Activated CD8-positive, alpha-beta memory T cell treated with anti-CD3 and anti-CD28 coated beads, Interleukin-2, amount 50 U/mL, for 1 hour (primary cell): ENCODE results near the gene ACBD6.

Experiments used
- DNase-seq: peaks from one replicate; pipeline ENCODE4 v3.0.0-alpha.2; 2020; ENCODE audit errors: extremely low read depth

The ACBD6 gene

DNA sequence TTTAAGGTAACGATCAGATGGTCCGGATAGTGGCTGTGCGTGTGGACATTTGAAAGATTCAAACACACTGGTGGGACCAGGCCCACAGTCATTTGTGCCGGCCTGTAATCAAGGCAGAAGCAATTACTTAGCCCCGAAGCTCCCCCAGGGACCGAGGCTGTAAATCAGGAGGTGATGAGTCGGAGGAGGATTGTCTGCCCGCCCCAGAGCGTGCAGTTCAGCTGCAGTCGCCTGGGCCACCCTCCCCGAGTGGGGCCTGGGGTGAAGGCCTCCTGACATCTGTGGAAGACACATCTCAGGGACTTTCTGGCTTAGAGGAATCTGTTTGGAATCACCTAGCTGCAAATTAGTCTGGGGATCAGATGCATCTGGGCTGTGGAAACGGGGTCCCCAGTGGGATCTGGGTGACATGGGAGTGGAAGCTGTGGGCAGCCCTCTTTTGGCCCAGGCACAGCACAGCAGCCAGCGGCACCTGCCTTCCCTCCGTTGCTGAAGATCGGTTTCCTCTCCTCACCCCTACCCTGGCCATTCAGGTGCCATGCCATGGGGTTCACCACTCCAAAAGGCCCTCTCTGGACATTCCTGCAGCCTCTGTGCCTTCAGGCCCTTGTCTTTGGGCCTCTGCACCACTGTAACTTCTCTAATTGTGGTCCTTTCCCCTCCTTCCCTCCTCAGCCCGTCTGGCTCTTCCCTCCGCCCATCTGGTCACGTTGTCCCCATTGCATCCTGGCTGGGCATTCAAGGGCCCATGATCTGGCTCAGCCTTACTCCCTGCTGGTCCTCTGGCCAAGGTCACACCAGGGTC, 246.6 kb downstream of the ACBD6 start:
- DNase-seq, result no peak

DNA sequence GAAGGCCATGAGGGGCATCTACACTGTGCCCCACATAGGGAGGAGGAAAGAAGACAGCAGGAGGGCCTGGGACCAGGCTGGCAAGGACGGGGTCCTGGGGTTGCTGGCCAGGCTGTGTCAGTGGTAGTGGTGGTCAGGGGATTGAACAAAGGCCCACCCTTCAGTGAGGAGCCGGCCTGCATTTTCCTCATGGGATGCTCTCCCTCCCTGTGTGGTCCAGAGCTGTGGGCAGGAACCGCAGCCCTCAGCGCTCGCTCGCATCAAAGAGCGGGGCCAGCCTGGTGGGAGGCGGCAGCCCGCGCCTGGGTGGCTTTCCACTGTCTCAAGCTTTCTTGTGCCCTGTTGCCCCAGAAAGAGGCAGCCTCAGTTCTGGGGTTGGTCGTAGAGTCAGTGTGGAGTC, 247.5 kb downstream of the ACBD6 start:
- DNase-seq, result no peak

DNA sequence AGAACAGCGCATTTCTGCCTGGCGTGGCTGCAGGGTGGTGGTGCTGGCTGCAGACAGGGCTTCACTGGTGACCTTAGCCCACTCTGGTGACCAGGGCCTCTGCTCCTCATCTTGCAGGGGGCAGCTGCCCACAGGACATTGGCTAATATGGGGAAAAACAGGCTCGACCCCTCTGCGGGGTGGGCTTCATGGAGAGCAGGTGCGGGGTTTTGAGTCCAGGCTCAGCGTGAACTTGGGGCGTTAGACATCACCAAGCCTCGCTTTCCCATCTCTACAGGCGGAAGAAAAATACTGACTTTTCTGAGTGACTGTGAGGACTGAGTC, 247.9 kb downstream of the ACBD6 start:
- no peak for DNase-seq

DNA sequence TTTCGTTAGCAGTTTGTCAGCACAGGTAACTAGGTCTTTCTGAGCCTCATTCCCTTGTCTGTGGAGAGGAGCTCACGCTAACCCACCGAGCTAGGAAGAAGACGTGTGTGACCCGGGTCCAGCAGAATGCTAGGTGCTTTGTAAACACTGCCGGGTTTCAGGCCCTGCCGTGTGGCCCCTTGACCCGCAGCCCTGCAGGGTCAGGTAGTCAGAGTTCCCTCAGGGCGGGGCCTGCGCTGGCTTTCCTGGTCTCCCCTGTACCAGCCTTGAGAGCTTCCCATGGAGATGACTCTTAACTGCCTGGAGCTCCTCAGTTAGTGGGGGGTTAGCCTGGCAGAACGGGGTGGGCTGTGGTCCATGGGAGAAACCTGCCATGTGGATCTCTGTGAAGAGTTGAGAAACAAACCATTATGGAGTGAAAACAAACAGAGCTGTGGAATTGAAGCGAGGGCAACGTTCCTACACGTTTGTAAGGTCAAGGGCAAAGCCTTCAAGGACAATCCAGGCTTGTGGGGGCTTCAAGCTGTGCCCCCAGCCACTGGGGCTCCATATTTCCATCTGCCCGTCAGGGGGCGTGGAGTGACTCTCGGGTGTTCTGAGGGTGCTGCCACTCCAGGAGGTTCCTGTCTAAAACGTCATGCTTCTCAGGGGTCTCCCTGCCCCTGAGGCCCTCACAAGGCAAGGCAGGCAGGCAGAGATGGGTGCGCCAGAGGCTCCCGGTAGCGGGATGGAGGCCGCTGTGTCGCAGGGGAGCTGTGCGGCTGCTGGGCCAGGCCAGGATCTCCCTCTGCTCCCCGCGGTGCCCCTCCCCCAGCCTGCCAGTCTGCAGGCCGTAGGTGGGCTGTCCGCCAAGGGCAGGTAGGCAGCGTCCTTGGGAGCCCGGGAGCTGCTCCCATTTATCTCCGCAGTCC, 248.5 kb downstream of the ACBD6 start:
- no peak for DNase-seq

DNA sequence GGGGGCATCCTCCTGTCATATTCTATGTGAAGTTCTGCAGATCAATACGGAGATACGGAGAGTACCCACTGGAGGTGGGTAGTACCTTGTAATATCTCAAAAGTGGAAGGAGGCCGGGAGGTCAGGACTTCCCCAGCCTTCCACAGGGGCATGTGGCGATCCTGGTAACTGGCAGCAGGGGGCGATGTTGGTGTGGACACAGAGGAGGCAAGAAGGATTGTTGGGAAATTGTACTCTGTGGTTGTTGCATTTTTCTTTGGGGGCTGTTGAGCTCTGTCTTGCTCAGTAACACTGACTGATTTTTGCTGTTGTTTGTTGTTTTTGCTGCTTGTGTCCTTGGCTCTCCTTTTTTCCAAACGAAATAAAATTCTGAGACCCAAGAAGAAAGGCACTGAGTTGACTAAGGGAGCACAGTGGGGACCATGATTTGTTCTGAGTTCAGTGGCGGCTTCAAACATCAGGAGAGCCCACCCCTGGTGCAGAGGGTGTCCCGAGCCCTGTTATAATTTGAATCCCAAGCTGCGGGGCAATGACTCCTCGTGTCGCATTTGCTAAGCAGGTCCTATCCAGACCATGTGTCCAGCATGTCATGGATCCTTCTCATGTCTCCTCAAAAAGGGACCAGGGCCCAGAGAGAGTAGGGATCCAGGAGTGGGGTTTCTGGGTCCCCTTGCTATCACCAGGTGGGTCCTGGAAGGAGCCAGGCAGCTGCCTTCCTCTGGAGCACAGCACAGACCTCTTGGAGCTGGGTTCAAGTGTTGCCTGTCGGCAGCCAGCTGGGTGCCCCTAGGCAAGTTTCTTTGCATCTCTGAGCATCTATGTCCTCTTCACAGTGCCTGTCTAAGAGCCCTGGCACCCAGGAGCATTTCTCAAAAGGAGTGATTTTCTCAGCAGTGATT, 249.5 kb downstream of the ACBD6 start:
- no peak for DNase-seq

DNA sequence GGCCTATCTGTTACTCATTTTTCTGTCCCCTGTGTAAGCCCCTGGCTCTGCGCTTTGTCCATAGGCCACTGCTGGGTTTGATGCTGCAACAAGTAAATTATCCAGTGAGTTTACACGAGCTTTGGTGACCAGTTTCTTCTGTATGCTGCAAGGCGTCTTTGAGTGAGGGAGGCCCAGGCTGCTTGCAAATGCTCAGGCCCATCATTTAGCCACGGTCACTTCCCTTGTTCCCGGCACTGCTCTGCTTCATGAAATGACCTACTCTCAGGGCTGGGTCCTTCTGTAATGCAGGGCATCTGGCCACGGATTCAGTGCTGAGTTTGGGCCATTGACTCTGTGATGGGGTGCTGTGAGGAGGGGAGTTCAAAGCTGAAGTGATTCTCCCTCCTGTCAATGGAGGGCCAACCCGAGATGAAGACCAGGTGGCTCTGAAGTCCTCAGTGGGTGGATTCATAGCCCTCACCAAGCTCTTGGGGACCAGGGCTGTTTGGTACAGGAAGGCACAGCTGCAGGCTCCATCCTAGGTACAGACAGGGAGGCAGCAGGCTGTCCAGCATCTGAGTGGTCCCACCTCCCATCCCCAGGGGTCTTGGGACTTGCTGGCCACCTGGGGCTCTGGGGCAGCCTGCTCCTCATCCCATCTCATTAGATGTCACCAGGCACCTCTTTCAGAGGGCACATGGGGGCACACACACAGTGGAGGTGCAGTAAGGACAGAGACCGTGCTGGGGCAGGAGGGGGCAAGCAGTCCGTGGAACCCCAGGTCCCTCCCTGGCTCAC, 250.7 kb downstream of the ACBD6 start:
- DNase-seq, result no peak

DNA sequence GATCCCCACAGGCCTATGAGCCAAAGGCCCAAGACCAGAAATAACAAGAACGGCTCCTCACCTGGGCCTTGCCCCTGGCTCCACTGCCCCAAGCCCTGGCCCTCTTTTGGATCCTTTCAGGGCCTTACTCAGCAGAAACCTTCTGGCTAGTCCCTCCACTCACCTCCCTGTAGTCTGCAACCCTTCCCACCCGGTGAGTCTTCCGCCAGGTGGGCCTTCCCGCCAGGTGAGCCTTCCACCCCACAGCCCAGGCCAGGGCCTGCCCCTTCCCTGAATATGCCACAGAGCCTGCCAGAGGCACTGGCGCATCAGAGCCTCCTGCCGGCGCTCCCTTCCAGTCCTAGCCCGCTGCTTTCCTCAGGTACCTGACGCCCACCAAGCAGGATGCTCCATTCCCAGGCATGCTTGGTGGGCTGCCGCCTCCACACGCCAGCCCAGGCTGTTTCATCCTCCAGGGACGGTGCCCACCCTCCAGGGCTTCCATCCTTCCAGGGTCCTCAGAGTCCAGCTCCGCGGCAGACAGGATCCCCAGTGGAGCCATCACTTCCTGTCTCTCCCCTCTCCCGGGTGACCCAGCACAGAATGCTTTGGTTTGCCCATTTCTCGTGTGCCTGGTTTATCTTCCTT, 251.4 kb downstream of the ACBD6 start:
- no peak for DNase-seq

DNA sequence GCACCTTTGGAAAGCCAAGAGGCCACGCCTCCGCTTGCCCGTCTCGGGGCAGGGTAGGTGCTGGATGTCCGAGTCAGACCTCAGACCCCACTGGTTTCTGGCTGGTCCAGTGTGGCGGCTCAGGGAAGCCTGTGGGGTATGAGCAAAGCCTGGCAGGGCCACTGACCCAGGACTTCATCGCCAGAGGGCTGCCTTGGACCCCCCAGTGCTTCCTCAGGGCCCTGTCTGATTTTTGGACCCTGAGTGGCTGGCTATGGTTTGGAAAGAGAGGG, 251.9 kb downstream of the ACBD6 start:
- DNase-seq, result no peak

DNA sequence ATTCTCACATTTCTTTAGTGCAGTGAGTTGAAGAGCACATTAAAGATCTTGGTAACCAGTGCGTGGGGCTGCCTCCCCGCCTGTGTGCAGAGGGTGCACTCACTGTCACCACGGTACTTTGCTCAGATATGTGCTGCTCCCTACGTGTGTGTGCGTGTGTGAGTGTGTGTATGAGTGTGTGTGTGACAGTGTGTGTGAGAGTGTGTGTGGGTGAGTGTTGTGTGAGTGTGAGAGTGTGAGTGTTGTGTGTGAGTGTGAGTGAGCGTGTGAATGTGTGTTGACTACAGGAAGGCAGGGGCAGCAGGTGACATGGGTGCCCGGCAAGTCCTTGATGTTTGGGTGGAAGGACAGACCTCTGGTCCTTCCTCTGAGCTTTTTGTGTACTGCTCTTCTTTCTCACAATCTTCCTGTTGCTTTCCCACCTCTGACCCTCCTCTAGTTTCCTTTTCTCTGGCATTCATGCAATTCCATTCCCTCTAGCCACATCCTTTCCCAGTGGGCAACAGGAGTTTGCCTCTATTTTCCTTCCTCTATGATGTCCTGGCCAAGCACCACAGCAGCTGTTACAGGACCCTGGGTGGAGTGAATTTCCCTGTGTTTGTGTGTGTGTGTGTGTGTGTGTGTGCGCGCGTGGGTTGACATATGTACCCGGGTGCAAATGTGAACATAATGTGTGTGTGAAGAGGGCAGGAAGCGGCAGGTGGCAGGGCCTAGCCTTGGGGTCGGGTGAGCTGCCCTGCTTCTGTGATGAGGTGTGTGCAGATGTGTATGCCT, 252.5 kb downstream of the ACBD6 start:
- no peak for DNase-seq

DNA sequence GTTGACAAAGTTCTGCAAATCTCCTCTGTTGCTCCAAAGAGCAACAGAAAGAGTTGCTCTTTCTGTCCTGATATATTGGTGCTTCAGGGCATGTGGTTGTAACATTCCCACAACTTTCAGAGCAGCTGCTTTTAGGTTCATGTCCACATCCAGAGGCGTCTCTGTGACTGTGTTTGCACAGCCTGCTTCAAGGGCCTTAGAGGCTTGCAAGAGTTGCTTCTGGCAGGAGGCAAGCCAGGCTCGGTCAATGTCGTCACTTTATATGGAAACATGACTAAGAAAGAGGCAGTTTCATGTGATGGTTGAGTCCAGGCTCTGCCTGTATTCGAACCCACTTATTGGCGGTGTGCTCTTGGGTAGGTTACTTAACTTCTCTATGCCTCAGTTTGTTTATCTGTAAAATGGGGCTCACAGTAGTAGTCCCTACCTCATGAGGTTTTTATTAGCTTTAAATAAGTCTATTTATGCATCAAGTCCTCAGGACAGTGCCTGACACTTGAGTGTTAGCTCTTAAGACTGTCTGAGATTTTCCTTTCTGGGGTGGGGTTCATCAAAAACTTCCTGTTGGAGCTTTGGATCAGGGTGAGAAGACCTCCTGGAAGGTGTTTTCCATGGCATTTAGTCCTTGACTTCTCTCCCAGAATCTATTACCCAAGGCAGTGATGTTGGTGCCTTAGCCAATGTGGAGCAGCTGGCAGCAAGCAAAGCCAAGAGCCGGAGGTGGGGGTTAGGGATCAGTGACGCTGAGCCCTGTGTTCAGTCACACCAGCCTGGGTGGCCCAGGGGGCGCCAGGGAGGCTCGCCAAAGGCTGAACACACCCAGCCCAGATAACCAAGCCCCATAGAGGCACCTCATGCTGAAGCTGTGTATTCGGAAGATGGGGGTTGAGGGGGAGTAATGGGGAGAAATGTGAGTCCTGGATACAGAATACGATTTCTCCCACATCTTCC, 253.4 kb downstream of the ACBD6 start:
- DNase-seq, result no peak

DNA sequence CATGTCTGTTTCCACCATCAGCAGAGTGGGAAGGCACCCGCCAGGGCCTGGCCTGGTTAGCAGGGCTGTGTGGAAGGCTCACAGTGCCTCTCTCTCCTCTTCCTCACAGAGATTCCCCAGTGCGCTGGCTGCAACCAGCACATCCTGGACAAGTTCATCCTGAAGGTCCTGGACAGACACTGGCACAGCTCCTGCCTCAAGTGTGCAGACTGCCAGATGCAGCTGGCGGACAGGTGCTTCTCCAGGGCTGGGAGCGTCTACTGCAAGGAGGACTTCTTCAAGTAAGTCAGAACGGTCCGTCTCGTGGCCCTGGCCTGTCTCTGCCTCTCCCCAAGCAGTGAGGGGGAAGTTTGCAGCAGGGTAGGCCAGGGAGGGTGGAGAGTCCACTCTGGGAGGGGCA, 254.2 kb downstream of the ACBD6 start:
- no peak for DNase-seq

DNA sequence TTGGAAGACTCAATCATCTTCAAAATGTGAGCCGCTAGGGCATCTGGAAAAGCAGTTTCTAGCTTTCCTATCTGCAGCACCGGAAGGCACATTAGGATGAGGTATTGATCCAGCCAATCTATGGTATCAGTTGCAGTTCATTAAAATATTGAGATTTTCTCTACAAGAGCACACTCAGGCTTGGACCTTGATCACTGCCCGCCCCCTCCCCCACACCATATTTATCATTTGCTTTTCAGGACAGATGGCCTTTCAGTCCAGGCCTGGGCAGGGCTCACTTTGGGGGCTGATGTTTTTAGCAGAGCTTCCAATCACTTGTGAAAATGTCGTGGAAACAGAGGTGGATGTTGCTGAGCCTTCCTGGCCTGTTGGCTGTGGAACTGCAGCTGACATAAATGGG, 254.8 kb downstream of the ACBD6 start:
- no peak for DNase-seq

DNA sequence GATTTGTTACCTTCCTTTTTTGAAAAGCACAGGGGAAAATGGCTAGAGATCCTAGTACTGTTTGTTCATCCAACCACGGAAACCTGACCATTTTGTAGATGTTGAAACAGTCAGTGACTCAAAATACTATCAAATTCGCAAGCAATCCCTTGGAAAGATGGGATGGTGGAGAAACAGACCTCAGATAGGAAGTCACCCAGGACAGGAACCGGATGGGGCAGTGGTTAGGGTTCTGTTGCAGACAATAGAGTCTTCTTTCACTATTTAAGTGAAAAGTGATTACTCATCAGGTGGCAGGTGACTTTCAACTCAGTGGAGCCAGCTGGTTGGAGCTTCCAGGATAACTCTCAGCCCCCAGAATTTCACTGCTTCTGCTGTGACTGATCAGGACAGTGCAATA, 255.3 kb downstream of the ACBD6 start:
- DNase-seq, result no peak

DNA sequence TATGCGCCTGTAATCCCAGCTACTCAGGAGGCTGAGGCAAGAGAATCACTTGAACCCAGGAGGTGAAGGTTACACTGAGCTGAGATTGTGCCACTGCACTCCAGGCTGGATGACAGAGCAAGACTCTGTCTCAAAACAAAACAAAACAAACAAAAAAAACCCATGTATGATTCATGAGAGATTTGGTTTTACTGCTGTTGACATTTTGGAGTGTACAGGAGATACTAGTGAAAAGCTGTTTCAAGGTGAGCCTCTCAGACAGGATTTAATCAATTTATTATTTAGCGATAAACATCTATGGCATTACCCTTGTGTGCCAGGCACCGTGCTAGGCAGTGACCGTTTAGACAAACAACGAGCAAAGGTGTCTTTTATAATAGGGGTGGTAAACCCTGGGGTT, 255.8 kb downstream of the ACBD6 start:
- no peak for DNase-seq

DNA sequence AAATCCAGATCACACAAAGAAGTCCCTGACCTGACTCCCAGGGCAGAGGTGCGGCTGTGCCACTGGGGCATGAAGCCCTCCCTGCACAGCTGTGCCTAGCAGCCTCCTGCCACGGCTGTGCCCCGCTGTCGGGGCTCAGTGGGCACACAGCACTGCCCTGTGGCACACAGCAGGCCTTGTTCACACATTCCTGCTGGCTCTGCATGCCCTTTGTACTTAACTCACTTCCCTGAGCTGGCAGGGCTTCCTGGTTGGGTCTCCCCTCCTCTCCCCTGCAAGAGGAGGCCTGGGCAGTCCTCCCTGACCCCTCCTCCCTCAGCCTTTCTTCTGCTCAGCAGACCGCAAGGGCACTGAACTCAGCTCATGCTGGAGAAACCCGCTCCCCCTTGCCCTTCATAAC, 257.5 kb downstream of the ACBD6 start:
- DNase-seq, result no peak

DNA sequence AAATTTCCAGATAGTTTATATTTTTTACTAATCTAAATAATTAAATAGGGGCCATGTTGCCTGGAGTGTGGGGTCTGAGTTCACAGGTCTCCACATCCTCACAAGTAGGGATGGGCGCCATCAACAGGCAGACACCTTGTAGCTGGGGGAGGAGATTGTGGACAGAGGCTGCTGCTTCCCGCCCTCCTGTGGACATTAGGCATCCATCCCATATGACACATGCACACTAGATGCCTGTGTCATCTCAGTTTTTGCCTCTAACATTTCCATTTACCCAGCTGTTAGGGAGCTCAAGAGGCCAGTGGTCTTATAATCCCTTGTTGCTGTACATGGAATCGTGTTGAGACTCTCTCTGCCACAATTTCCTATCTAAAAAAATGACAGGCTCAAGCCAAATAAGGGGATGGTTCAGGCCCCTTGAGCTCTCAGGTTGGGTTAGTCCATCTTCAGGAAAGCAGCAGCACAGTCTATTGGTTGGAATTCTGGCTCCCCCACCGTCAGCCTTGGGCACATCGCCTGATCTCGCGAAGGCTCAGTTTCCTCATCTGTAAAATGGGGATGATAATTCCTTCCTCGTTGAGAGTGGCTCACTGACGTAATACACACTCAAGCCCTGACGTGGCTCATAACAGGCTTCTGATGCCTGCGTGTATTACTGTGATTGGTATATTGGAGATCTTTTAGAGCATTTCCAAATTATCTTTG, 258.7 kb downstream of the ACBD6 start:
- DNase-seq, result no peak

DNA sequence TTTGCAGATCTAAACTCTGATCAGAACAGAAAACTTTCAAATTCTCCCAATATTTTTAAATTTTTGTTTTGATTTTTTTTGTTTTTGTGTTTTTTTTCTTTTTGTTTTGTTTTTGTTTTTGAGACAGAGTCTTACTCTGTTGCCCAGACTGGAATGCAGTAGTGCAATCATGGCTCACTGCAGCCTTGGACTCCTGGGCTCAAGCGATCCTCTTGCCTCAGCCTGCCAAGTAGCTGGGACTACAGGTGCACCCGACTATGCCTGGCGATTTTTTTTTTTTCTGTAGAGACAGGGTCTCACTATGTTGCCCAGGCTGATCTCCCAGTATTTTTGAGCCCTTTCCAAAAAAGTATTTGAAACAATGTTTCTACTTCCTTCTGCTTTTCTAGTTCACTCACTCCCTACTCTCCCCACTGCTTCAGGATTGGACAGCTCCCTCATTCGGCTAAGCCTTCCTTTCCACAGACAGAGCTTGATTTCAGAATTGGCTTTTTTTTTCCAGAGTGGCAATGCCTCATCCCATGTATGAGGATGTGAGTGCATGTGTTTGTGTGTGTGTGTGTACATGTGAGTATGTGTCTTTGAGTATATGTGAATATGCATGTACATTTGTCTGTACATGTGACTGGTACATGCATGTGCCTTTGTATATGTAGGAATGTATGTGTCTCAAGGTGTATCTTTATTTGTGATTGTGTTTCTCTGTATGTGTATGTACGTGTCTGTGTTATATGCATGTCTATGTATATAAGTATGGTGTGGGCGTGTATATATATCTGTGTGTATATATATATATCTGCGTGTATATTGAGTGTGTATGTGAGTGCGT, 260.4 kb downstream of the ACBD6 start:
- DNase-seq, result no peak
